ENCODE data around the gene DPEP3. TPM values are rescaled to one million over a fixed set of nuclear protein-coding genes. Genes with fewer than 3 reads are reported as not detected.
A peak's percentile ranks its signal among the peaks of the same experiment; 100 is the strongest.

The DPEP3 gene
- polyA plus RNA-seq, 1 donor (not counting 4 experiments of a cell fraction or from before 2014, with no cell fraction given): not detected

GRCh38 chr16:67949645-67950044 is 30.7 kb downstream of the DPEP3 start:
- Histone ChIP-seq H2AFZ (ENCODE audit: control insufficient read depth, low read length) (no peak overlapping the region), H3K27ac (ENCODE audit: control insufficient read depth, insufficient read depth, low read length) (no peak overlapping the region), H3K4me3 (ENCODE audit: control insufficient read depth in 2 of 3, extremely low read depth in 1 of 3, insufficient read depth in 2 of 3, low read depth in 1 of 3, low read length in 3 of 3) (no peak overlapping the region), H3K9me1 (ENCODE audit: control insufficient read depth, extremely low read depth, insufficient read depth, low read length) (peaks cover 2% of the 10 kb centered on the region), H3K9me3 (ENCODE audit: control insufficient read depth, low read depth, low read length) (no peaks in the 10 kb centered on the region), H3K4me2 (ENCODE audit: control insufficient read depth, extremely low read depth, insufficient read depth, low read depth, low read length) (no peak overlapping the region), H4K20me1 (ENCODE audit: control insufficient read depth, extremely low read depth, insufficient read depth, low read length) (peaks cover 15% of the 10 kb centered on the region), H3K9ac (ENCODE audit: control insufficient read depth, extremely low read depth, insufficient read depth, low read length) (no peak overlapping the region), H3K36me3 (ENCODE audit: control insufficient read depth in 2 of 2, extremely low read depth in 1 of 2, insufficient read depth in 2 of 2, low read length in 2 of 2) (peaks cover 79 to 82% of the 10 kb centered on the region in 2 experiments), H3K27me3 (ENCODE audit: control insufficient read depth, extremely low read depth, insufficient read depth, low read length) (no peaks in the 10 kb centered on the region), H3K4me1 (ENCODE audit: control insufficient read depth, extremely low read depth, insufficient read depth, low read length) (no peaks in the 10 kb centered on the region), H3K79me2 (ENCODE audit: control insufficient read depth, insufficient read depth, low read length) (peaks cover 12% of the 10 kb centered on the region)
- DNase-seq (ENCODE audit: low read depth, low spot score) (no peak), FAIRE-seq (no peak)
- no peak for TF ChIP-seq CTCF (optimal IDR thresholded peaks at IDR 0.05 in 1 of 3, IDR thresholded peaks at IDR 0.05 in 1 of 3, conservative IDR thresholded peaks at IDR 0.05 in 1 of 3; ENCODE audit: extremely low read depth in 1 of 3, insufficient read depth in 2 of 3, low read length in 3 of 3)
- no peak for TF ChIP-seq EZH2 (IDR thresholded peaks at IDR 0.05; ENCODE audit: low read length)
- dilution Hi-C loops (cut with MboI; ENCODE audit: extremely low pct_ligation_motif_present, low sequenced_read_pairs): no loop called here

- TF ChIP-seq CTCF (optimal IDR thresholded peaks at IDR 0.05 in 1 of 3, IDR thresholded peaks at IDR 0.05 in 1 of 3, conservative IDR thresholded peaks at IDR 0.05 in 1 of 3; ENCODE audit: extremely low read depth in 1 of 3, insufficient read depth in 2 of 3, low read length in 3 of 3): no peak
- no peak for TF ChIP-seq EZH2 (IDR thresholded peaks at IDR 0.05; ENCODE audit: low read length)
- FAIRE-seq (no peak), DNase-seq (ENCODE audit: low read depth, low spot score) (peak; percentile 44)
- no peaks in the 10 kb centered on the region for H3K9me3 ChIP-seq (ENCODE audit: control insufficient read depth, low read depth, low read length)
- no peak overlapping the region for H3K4me3 ChIP-seq (ENCODE audit: control insufficient read depth in 2 of 3, extremely low read depth in 1 of 3, insufficient read depth in 2 of 3, low read depth in 1 of 3, low read length in 3 of 3)
- no peaks in the 10 kb centered on the region for H3K4me1 ChIP-seq (ENCODE audit: control insufficient read depth, extremely low read depth, insufficient read depth, low read length)
- dilution Hi-C loops (cut with MboI; ENCODE audit: extremely low pct_ligation_motif_present, low sequenced_read_pairs): no loop called here
- peaks cover 76 to 83% of the 10 kb centered on the region in 2 experiments for H3K36me3 ChIP-seq (ENCODE audit: control insufficient read depth in 2 of 2, extremely low read depth in 1 of 2, insufficient read depth in 2 of 2, low read length in 2 of 2)
- H3K79me2 ChIP-seq (ENCODE audit: control insufficient read depth, insufficient read depth, low read length): peaks cover 10% of the 10 kb centered on the region
- no peak overlapping the region for H3K27ac ChIP-seq (ENCODE audit: control insufficient read depth, insufficient read depth, low read length)
- H3K9ac ChIP-seq (ENCODE audit: control insufficient read depth, extremely low read depth, insufficient read depth, low read length): no peak overlapping the region
- peaks cover 2% of the 10 kb centered on the region for H3K9me1 ChIP-seq (ENCODE audit: control insufficient read depth, extremely low read depth, insufficient read depth, low read length)
- no peaks in the 10 kb centered on the region for H3K27me3 ChIP-seq (ENCODE audit: control insufficient read depth, extremely low read depth, insufficient read depth, low read length)
- H4K20me1 ChIP-seq (ENCODE audit: control insufficient read depth, extremely low read depth, insufficient read depth, low read length): peaks cover 15% of the 10 kb centered on the region
- no peak overlapping the region for H2AFZ ChIP-seq (ENCODE audit: control insufficient read depth, low read length)
- no peak overlapping the region for H3K4me2 ChIP-seq (ENCODE audit: control insufficient read depth, extremely low read depth, insufficient read depth, low read depth, low read length)
Observed at GRCh38 chr16:67948015-67948414, 32.3 kb downstream of the DPEP3 start.

Data from keratinocyte (primary cell).